Effector memory CD8-positive, alpha-beta T cell (primary cell): ENCODE measurements around the gene SEMA6A.
A peak's percentile ranks its signal among the peaks of the same experiment; 100 is the strongest.

ENCODE experiments used
- ATAC-seq: fragments of 150-1000 bp; cut with Tn5 transposase; replicated peaks from 2 replicates; pipeline ENCODE4 v1.10.0; 2021; ENCODE audit warnings: mild to moderate bottlenecking, moderate library complexity
- DNase-seq, 3 experiments: peaks; one replicate each; pipeline ENCODE4 v3.0.0; 2021
- H3K27ac Mint-ChIP-seq, 2 donors: one replicate each; pipeline ENCODE4 v1.8.0; 2022; ENCODE audit warnings: mild to moderate bottlenecking in 2 of 2, mixed read lengths in 2 of 2, moderate library complexity in 2 of 2
- H3K27me3 Mint-ChIP-seq, 2 donors: one replicate each; pipeline ENCODE4 v1.8.0; 2022; ENCODE audit warnings: mixed read lengths in 2 of 2
- H3K36me3 Mint-ChIP-seq: one replicate; pipeline ENCODE4 v1.8.0; 2022; ENCODE audit warnings: mild to moderate bottlenecking, moderate library complexity, mixed read lengths; ENCODE audit not compliant: insufficient read depth
- H3K4me1 Mint-ChIP-seq, 2 donors: one replicate each; pipeline ENCODE4 v1.8.0; 2022; ENCODE audit warnings: low read depth in 2 of 2, mixed read lengths in 2 of 2
- H3K4me3 Mint-ChIP-seq, 2 donors: one replicate each; pipeline ENCODE4 v1.8.0; 2022; ENCODE audit warnings: mild to moderate bottlenecking in 2 of 2, mixed read lengths in 2 of 2, moderate library complexity in 2 of 2
- H3K9me3 Mint-ChIP-seq, 2 donors: one replicate each; pipeline ENCODE4 v1.8.0; 2022; ENCODE audit warnings: mixed read lengths in 2 of 2
- total RNA-seq, 9 experiments: gene quantifications; one replicate each; lab custom pipeline; 2026; lab: John Stamatoyannopoulos, UW

The SEMA6A gene
- 0 to 0.90 (median 0.07) reads per million in 9 experiments for total RNA-seq

GRCh38 chr5:116574367-116575325, at the start of gene SEMA6A:
Gene SEMA6A (minus strand): TSS chr5:116574823. CDS start chr5:116504944, 69,879 bp downstream.
- no peaks in the 10 kb centered on the region for H3K9me3 Mint-ChIP-seq
- DNase-seq = no peak
- H3K27ac Mint-ChIP-seq = no peak within 1 kb of the TSS
- ATAC-seq = no peak
- peaks cover 2% of the 10 kb centered on the region for H3K36me3 Mint-ChIP-seq
- H3K4me1 Mint-ChIP-seq = peaks cover 15% of the 10 kb centered on the region in 2 donors
- peaks cover 72 to 74% of the 10 kb centered on the region in 2 donors for H3K27me3 Mint-ChIP-seq
- H3K4me3 Mint-ChIP-seq = peak within 1 kb of the TSS; percentile 59 to 74

- Mint-ChIP-seq H3K27me3 (peaks cover 0 to 8% of the 10 kb centered on the region in 2 donors), H3K4me3 (no peak overlapping the region), H3K36me3 (no peaks in the 10 kb centered on the region), H3K27ac (no peak overlapping the region), H3K9me3 (peaks cover 3 to 6% of the 10 kb centered on the region in 2 donors), H3K4me1 (no peaks in the 10 kb centered on the region)
- DNase-seq (no peak), ATAC-seq (no peak)
These were observed 47.9 kb upstream of the SEMA6A start for GRCh38 chr5:116622375-116623050.

- Mint-ChIP-seq H3K36me3 (no peaks in the 10 kb centered on the region), H3K27ac (no peak overlapping the region), H3K9me3 (peaks cover 3 to 6% of the 10 kb centered on the region in 2 donors), H3K4me1 (no peaks in the 10 kb centered on the region), H3K27me3 (peaks cover 0 to 8% of the 10 kb centered on the region in 2 donors), H3K4me3 (no peak overlapping the region)
- ATAC-seq = no peak
- no peak for DNase-seq
These were observed 47.0 kb upstream of the SEMA6A start for GRCh38 chr5:116621599-116621998.

- no peak overlapping the region for H3K4me3 Mint-ChIP-seq
- H3K27ac Mint-ChIP-seq = no peak overlapping the region
- DNase-seq = no peak
- peaks cover 3 to 6% of the 10 kb centered on the region in 2 donors for H3K9me3 Mint-ChIP-seq
- no peak for ATAC-seq
- H3K36me3 Mint-ChIP-seq = no peaks in the 10 kb centered on the region
- no peaks in the 10 kb centered on the region for H3K4me1 Mint-ChIP-seq
- peaks cover 0 to 17% of the 10 kb centered on the region in 2 donors for H3K27me3 Mint-ChIP-seq
These were observed 42.3 kb upstream of the SEMA6A start for GRCh38 chr5:116616876-116617275.

- DNase-seq (no peak), ATAC-seq (no peak)
- Mint-ChIP-seq H3K9me3 (no peaks in the 10 kb centered on the region), H3K36me3 (no peaks in the 10 kb centered on the region), H3K27me3 (peaks cover 0 to 17% of the 10 kb centered on the region in 2 donors), H3K4me1 (no peaks in the 10 kb centered on the region), H3K27ac (no peak overlapping the region), H3K4me3 (no peak overlapping the region)
These were observed 39.9 kb upstream of the SEMA6A start for GRCh38 chr5:116614603-116614920.

- Mint-ChIP-seq H3K36me3 (no peaks in the 10 kb centered on the region), H3K27ac (no peak overlapping the region), H3K9me3 (no peaks in the 10 kb centered on the region), H3K4me3 (no peak overlapping the region), H3K4me1 (no peaks in the 10 kb centered on the region), H3K27me3 (peaks cover 0 to 9% of the 10 kb centered on the region in 2 donors)
- ATAC-seq (no peak), DNase-seq (no peak)
These were observed 38.8 kb upstream of the SEMA6A start for GRCh38 chr5:116613445-116613844.

- peaks cover 0 to 9% of the 10 kb centered on the region in 2 donors for H3K27me3 Mint-ChIP-seq
- H3K4me1 Mint-ChIP-seq = no peaks in the 10 kb centered on the region
- H3K36me3 Mint-ChIP-seq = no peaks in the 10 kb centered on the region
- H3K4me3 Mint-ChIP-seq = no peak overlapping the region
- DNase-seq (no peak), ATAC-seq (no peak)
- H3K27ac Mint-ChIP-seq = no peak overlapping the region
- no peaks in the 10 kb centered on the region for H3K9me3 Mint-ChIP-seq
These were observed 37.8 kb upstream of the SEMA6A start for GRCh38 chr5:116612431-116612830.

GRCh38 chr5:116605310-116606070, 30.9 kb upstream of the SEMA6A start:
- Mint-ChIP-seq H3K36me3 (peaks cover 3% of the 10 kb centered on the region), H3K27ac (no peak overlapping the region), H3K4me1 (no peaks in the 10 kb centered on the region), H3K9me3 (no peaks in the 10 kb centered on the region), H3K27me3 (peaks cover 3 to 6% of the 10 kb centered on the region in 2 donors), H3K4me3 (no peak overlapping the region)
- DNase-seq (no peak), ATAC-seq (no peak)

- DNase-seq (no peak), ATAC-seq (no peak)
- Mint-ChIP-seq H3K4me1 (no peaks in the 10 kb centered on the region), H3K4me3 (no peak overlapping the region), H3K36me3 (peaks cover 5% of the 10 kb centered on the region), H3K27me3 (peaks cover 5 to 10% of the 10 kb centered on the region in 2 donors), H3K27ac (no peak overlapping the region), H3K9me3 (no peaks in the 10 kb centered on the region)
These were observed 30.2 kb upstream of the SEMA6A start for GRCh38 chr5:116604805-116605204.

- peaks cover 5% of the 10 kb centered on the region for H3K36me3 Mint-ChIP-seq
- peaks cover 0 to 1% of the 10 kb centered on the region in 2 donors for H3K9me3 Mint-ChIP-seq
- H3K4me3 Mint-ChIP-seq = no peak overlapping the region
- peaks cover 5 to 10% of the 10 kb centered on the region in 2 donors for H3K27me3 Mint-ChIP-seq
- no peak for ATAC-seq
- H3K4me1 Mint-ChIP-seq = no peaks in the 10 kb centered on the region
- no peak for DNase-seq
- no peak overlapping the region for H3K27ac Mint-ChIP-seq
These were observed 26.3 kb upstream of the SEMA6A start for GRCh38 chr5:116600876-116601275.

GRCh38 chr5:116598911-116599310, 24.3 kb upstream of the SEMA6A start:
- Mint-ChIP-seq H3K27ac (no peak overlapping the region), H3K36me3 (peaks cover 5% of the 10 kb centered on the region), H3K4me3 (no peak overlapping the region), H3K9me3 (peaks cover 0 to 1% of the 10 kb centered on the region in 2 donors), H3K4me1 (no peaks in the 10 kb centered on the region), H3K27me3 (peaks cover 5 to 10% of the 10 kb centered on the region in 2 donors)
- no peak for ATAC-seq
- DNase-seq = no peak

GRCh38 chr5:116595498-116595897, 20.9 kb upstream of the SEMA6A start:
- H3K4me1 Mint-ChIP-seq = no peaks in the 10 kb centered on the region
- no peak overlapping the region for H3K27ac Mint-ChIP-seq
- H3K9me3 Mint-ChIP-seq = peaks cover 0 to 6% of the 10 kb centered on the region in 2 donors
- no peak for ATAC-seq
- peaks cover 3% of the 10 kb centered on the region for H3K36me3 Mint-ChIP-seq
- H3K27me3 Mint-ChIP-seq = peaks cover 2 to 4% of the 10 kb centered on the region in 2 donors
- H3K4me3 Mint-ChIP-seq = no peak overlapping the region
- no peak for DNase-seq

- Mint-ChIP-seq H3K4me3 (no peak overlapping the region), H3K27ac (no peak overlapping the region), H3K4me1 (no peaks in the 10 kb centered on the region), H3K36me3 (no peaks in the 10 kb centered on the region), H3K27me3 (no peaks in the 10 kb centered on the region), H3K9me3 (peaks cover 0 to 5% of the 10 kb centered on the region in 2 donors)
- no peak for ATAC-seq
- no peak for DNase-seq
These were observed 18.7 kb upstream of the SEMA6A start for GRCh38 chr5:116593340-116593739.
